ENCODE results near the gene EHD1.

DNA sequence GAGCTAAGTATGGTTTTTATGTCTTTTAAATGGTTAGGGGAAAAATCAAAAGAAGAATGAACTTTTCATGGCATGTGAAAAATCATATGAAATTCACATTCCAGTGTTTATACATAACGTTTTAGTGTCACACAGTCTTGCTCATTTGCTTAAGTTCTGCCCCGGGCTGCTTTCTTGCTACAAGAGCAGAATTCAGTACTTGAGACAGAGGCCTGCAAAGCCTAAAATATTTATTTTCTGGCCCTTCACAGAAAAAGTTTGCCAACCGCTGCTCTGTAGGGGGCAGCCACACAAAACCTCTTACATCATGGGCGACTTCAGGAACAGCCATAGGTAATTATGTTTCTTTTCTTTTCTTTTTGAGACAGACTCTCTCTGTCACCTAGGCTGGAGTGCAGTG is 39.6 kb upstream of the EHD1 start:
- TF ChIP-seq POLR2A (IDR thresholded peaks at IDR 0.05; ENCODE audit: control extremely low read depth in 1 of 2, low read depth in 2 of 2, low read length in 2 of 2), result no peak
- TF ChIP-seq ZNF274 (IDR thresholded peaks at IDR 0.05; ENCODE audit: borderline replicate concordance, extremely low read depth, low read length), result no peak
- TF ChIP-seq CTCF (IDR thresholded peaks at IDR 0.05; ENCODE audit: control extremely low read depth in 1 of 3, insufficient read depth in 1 of 3, low read depth in 1 of 3, low read length in 3 of 3), result no peak
- TF ChIP-seq HDAC2 (IDR thresholded peaks at IDR 0.05; ENCODE audit: borderline replicate concordance in 1 of 2, low read depth in 2 of 2, low read length in 2 of 2), result no peak
- no peak for TF ChIP-seq RXRA (IDR thresholded peaks at IDR 0.05; ENCODE audit: insufficient read depth, low read depth, low read length)
- TF ChIP-seq EZH2 (IDR thresholded peaks at IDR 0.05; ENCODE audit: low read depth, low read length, severe bottlenecking), result no peak
